ENCODE measurements around the gene JAM2.

DNA sequence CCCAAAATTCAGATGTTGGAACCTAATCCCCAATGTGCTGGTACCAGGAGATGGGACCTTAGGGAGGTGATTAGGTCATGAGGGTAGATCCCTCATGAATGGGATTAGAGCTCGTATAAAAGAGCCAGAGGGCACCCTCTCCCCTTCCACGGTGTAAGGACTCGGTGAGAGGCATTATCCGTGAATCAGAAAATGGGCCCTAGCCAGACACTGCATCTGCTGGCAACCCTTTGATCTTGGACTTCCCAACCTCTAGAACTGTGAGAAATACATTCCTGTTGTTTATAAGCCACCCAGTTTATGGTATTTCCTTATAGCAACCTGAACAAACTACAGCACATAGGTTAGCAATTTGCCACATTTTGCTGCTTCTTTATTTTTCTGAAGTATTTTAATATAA, 14.5 kb upstream of the JAM2 start:
- TF ChIP-seq, protein P1, sequence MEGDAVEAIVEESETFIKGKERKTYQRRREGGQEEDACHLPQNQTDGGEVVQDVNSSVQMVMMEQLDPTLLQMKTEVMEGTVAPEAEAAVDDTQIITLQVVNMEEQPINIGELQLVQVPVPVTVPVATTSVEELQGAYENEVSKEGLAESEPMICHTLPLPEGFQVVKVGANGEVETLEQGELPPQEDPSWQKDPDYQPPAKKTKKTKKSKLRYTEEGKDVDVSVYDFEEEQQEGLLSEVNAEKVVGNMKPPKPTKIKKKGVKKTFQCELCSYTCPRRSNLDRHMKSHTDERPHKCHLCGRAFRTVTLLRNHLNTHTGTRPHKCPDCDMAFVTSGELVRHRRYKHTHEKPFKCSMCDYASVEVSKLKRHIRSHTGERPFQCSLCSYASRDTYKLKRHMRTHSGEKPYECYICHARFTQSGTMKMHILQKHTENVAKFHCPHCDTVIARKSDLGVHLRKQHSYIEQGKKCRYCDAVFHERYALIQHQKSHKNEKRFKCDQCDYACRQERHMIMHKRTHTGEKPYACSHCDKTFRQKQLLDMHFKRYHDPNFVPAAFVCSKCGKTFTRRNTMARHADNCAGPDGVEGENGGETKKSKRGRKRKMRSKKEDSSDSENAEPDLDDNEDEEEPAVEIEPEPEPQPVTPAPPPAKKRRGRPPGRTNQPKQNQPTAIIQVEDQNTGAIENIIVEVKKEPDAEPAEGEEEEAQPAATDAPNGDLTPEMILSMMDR (IDR thresholded peaks at IDR 0.05; ENCODE audit: poor library complexity, severe bottlenecking) = no peak
- TF ChIP-seq EZH2 (IDR thresholded peaks at IDR 0.05; ENCODE audit: borderline replicate concordance, insufficient read depth, low read length, poor library complexity, severe bottlenecking) (no peak), EP300 (conservative IDR thresholded peaks at IDR 0.05; ENCODE audit: poor library complexity, severe bottlenecking) (no peak), POLR2AphosphoS5 (IDR thresholded peaks at IDR 0.05) (no peak), RAD21 (conservative IDR thresholded peaks at IDR 0.05) (no peak), SMC3 (conservative IDR thresholded peaks at IDR 0.05; ENCODE audit: poor library complexity) (no peak), TAF1 (IDR thresholded peaks at IDR 0.05; ENCODE audit: low read depth) (no peak), MXI1 (conservative IDR thresholded peaks at IDR 0.05; ENCODE audit: poor library complexity, severe bottlenecking) (no peak)
- TF ChIP-seq, protein P2, sequence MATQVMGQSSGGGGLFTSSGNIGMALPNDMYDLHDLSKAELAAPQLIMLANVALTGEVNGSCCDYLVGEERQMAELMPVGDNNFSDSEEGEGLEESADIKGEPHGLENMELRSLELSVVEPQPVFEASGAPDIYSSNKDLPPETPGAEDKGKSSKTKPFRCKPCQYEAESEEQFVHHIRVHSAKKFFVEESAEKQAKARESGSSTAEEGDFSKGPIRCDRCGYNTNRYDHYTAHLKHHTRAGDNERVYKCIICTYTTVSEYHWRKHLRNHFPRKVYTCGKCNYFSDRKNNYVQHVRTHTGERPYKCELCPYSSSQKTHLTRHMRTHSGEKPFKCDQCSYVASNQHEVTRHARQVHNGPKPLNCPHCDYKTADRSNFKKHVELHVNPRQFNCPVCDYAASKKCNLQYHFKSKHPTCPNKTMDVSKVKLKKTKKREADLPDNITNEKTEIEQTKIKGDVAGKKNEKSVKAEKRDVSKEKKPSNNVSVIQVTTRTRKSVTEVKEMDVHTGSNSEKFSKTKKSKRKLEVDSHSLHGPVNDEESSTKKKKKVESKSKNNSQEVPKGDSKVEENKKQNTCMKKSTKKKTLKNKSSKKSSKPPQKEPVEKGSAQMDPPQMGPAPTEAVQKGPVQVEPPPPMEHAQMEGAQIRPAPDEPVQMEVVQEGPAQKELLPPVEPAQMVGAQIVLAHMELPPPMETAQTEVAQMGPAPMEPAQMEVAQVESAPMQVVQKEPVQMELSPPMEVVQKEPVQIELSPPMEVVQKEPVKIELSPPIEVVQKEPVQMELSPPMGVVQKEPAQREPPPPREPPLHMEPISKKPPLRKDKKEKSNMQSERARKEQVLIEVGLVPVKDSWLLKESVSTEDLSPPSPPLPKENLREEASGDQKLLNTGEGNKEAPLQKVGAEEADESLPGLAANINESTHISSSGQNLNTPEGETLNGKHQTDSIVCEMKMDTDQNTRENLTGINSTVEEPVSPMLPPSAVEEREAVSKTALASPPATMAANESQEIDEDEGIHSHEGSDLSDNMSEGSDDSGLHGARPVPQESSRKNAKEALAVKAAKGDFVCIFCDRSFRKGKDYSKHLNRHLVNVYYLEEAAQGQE (IDR thresholded peaks at IDR 0.05; ENCODE audit: borderline replicate concordance) = no peak
